Stimulated activated naive B cell treated with anti-CD40 and anti-IgM and Interleukin-4, amounts not matched to agents 10 μg/mL and 1 μg/mL and 100 μg/mL, for 72 hours (primary cell): ENCODE measurements around the gene ITPRIPL2.

Source experiments
- ATAC-seq, 2 donors: fragments of 150-1000 bp; cut with Tn5 transposase; replicated peaks; 2 replicates each; pipeline ENCODE4 v1.10.0; 2021; ENCODE audit warnings: moderate library complexity in 1 of 2
- DNase-seq: peaks from one replicate; pipeline ENCODE4 v3.0.0; 2021
- H3K27ac Mint-ChIP-seq: one replicate; pipeline ENCODE4 v1.8.0; 2022; ENCODE audit warnings: mild to moderate bottlenecking, mixed read lengths
- H3K27me3 Mint-ChIP-seq, 2 donors: one replicate each; pipeline ENCODE4 v1.8.0; 2022; ENCODE audit warnings: mixed read lengths in 2 of 2
- H3K36me3 Mint-ChIP-seq, 2 donors: one replicate each; pipeline ENCODE4 v1.8.0; 2022; ENCODE audit warnings: mixed read lengths in 2 of 2, mild to moderate bottlenecking in 1 of 2
- H3K4me1 Mint-ChIP-seq, 2 donors: one replicate each; pipeline ENCODE4 v1.8.0; 2022; ENCODE audit warnings: mixed read lengths in 2 of 2, mild to moderate bottlenecking in 1 of 2
- H3K4me3 Mint-ChIP-seq, 2 donors: one replicate each; pipeline ENCODE4 v1.8.0; 2022; ENCODE audit warnings: mild to moderate bottlenecking in 2 of 2, mixed read lengths in 2 of 2, moderate library complexity in 1 of 2
- H3K9me3 Mint-ChIP-seq, 2 donors: one replicate each; pipeline ENCODE4 v1.8.0; 2022; ENCODE audit warnings: mixed read lengths in 2 of 2, mild to moderate bottlenecking in 1 of 2

The ITPRIPL2 gene

DNA sequence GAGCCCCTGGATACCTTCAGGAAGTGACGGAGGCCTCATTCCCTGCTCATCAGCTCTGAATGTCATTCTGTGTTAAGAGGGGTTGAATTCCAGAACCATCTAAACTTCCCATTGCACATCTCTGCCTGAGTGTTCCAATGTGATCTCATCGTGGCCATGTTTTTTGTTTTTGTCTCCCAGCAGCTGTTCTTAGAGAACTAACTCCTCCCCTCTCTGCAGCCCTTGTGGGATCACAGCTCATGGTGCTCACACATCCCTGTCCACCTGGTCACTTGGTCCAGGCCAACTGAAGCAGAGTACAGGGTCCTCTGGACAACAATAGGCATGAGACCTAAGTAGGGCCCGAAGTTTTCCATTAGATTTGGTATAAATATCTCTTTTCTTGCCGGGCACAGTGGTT is 48.3 kb downstream of the ITPRIPL2 start:
- ATAC-seq (no peak), DNase-seq (no peak)
- Mint-ChIP-seq H3K27ac (no peak overlapping the region), H3K27me3 (peaks cover 4 to 19% of the 10 kb centered on the region in 2 donors), H3K4me3 (no peak overlapping the region), H3K36me3 (peaks cover 3 to 5% of the 10 kb centered on the region in 2 donors), H3K4me1 (no peaks in the 10 kb centered on the region), H3K9me3 (peaks cover 6% of the 10 kb centered on the region in 2 donors)

- no peak overlapping the region for H3K27ac Mint-ChIP-seq
- peaks cover 4 to 14% of the 10 kb centered on the region in 2 donors for H3K27me3 Mint-ChIP-seq
- H3K9me3 Mint-ChIP-seq: peaks cover 6% of the 10 kb centered on the region in 2 donors
- ATAC-seq (no peak), DNase-seq (no peak)
- H3K4me1 Mint-ChIP-seq: no peaks in the 10 kb centered on the region
- H3K4me3 Mint-ChIP-seq: no peak overlapping the region
- H3K36me3 Mint-ChIP-seq: peaks cover 3 to 5% of the 10 kb centered on the region in 2 donors
Measured at GRCh38 chr16:19163215-19163614, 49.5 kb downstream of the ITPRIPL2 start.

DNA sequence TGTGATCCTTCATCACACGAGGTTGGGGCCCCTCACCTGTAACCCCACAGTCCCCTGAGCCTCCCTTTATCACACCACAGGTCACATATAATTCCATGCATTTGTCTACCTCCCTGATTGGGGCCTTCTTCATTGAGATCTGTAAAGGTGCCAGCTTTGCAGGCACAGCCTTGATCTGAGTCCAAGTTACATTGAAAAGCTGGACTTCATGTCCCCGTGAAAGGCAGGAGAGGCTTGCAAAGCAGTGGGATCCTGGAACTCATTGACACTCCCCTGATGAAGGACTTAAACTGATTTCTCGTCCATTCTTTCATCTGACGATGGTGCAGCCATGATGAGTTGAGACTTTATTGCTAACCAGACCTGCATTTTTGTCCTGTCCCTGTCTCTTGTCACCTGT is 50.5 kb downstream of the ITPRIPL2 start:
- peaks cover 3 to 5% of the 10 kb centered on the region in 2 donors for H3K36me3 Mint-ChIP-seq
- ATAC-seq: no peak

DNA sequence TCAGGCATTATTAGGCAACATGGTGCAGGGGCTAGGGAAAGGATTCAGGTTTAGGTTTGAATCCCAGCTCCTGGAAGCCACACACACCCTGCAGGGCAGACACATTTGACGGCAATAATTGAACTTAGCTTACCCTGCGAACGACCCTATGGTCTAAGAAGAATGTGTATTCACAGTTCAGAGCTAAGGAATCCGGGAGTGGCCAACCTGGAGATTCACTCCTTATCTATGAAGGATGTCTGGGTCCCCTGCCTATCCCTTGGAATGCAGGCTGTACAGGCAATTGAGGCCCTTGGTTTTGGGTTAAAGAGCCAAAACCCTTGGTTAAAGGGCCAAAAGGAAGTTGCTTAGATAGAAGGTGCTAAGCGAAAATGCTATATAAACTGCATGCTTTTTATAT is 51.3 kb downstream of the ITPRIPL2 start:
- H3K9me3 Mint-ChIP-seq: peaks cover 6% of the 10 kb centered on the region in 2 donors
- H3K4me3 Mint-ChIP-seq: no peak overlapping the region

More for the DNA sequence above, 50.5 kb downstream of the ITPRIPL2 start:
- no peak for DNase-seq
- H3K4me1 Mint-ChIP-seq: peaks cover 0 to under 1% of the 10 kb centered on the region in 2 donors
- no peak overlapping the region for H3K4me3 Mint-ChIP-seq
- peaks cover 4 to 9% of the 10 kb centered on the region in 2 donors for H3K27me3 Mint-ChIP-seq
- H3K27ac Mint-ChIP-seq: no peak overlapping the region
- H3K9me3 Mint-ChIP-seq: peaks cover 6% of the 10 kb centered on the region in 2 donors

DNA sequence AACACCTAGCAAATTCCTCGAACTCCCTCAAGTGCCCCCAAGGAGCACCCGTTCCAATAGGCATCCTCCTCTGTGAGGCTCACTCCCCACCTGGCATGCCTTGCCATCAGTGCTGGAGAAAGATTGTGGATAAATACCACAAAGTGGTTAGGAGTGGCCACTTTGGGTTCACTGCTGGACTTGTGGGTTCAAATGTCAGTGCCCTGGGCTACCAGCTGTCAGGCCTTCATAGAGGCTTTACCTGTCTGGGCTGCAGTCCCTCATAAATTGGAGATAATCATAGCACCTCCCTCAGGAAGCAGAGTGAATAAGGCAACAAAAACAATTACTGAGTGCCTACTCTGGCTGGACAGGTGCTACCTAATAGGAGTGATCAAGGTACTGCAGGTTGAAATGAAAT is 52.7 kb downstream of the ITPRIPL2 start:
- Mint-ChIP-seq H3K27me3 (peaks cover 11 to 16% of the 10 kb centered on the region in 2 donors), H3K36me3 (peaks cover 3 to 12% of the 10 kb centered on the region in 2 donors), H3K4me1 (peaks cover 5 to 7% of the 10 kb centered on the region in 2 donors), H3K9me3 (peaks cover 6 to 8% of the 10 kb centered on the region in 2 donors), H3K4me3 (no peak overlapping the region), H3K27ac (no peak overlapping the region)
- DNase-seq: no peak
- ATAC-seq: no peak

More for the DNA sequence above, 51.3 kb downstream of the ITPRIPL2 start:
- Mint-ChIP-seq H3K36me3 (peaks cover 3 to 5% of the 10 kb centered on the region in 2 donors), H3K27ac (no peak overlapping the region), H3K27me3 (peaks cover 8 to 11% of the 10 kb centered on the region in 2 donors), H3K4me1 (peaks cover 2 to 7% of the 10 kb centered on the region in 2 donors)
- DNase-seq: no peak
- ATAC-seq: no peak

DNA sequence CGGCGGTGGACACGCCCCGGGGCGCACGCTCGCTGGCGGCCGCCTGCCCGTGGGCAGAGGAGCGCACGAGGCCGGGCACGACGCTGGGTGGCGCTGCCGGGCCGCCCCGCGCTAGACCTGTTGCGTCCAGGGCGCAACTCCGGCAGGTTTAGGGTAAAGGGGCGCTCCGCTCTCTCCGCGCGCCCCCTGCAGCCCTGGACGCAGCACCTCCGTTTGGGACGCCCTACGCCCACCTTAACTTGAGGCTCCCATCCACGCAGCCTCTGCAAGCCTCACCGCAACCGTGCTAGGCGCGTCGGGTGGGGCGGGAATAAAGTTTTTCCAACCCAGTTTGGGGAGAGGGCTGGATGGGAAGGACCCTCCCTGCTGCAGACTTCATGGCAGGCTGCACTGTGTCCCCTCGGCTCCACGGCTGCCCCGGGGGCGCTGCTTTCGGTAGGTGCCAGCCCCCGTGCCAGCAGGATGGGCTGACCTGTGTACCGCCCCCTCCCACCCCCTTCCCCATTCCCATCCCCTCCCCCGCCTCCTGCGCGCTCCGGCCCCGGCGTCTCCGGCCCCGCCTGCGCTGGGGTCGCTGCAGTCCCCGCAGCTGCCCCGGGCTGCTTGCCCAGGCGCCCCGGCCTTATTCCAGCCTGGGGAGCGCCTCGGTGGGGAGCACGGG is 54.1 kb downstream of the ITPRIPL2 start, which contains the start of gene SYT17:
SYT17 (plus strand) TSS at position 531 of the 661 bp plus-strand sequence. CDS start 407 bp downstream, outside the sequence.
- Mint-ChIP-seq H3K4me3 (peak within 1 kb of the TSS; percentile 82 to 85), H3K27ac (peak within 1 kb of the TSS; percentile 75)
- peak; percentile 79 for DNase-seq

GRCh38 chr16:19168371-19169081 is 54.8 kb downstream of the ITPRIPL2 start:
- ATAC-seq (peak; percentile 31 to 37), DNase-seq (peak; percentile 21)
- Mint-ChIP-seq H3K4me3 (peak overlapping the region; percentile 82 to 85), H3K36me3 (peaks cover 0 to 10% of the 10 kb centered on the region in 2 donors), H3K27me3 (peaks cover 7 to 10% of the 10 kb centered on the region in 2 donors), H3K4me1 (peaks cover 5 to 9% of the 10 kb centered on the region in 2 donors), H3K9me3 (peaks cover under 1 to 3% of the 10 kb centered on the region in 2 donors), H3K27ac (peak overlapping the region; percentile 75)

More for the DNA sequence above, 54.1 kb downstream of the ITPRIPL2 start, which contains the start of gene SYT17:
- peaks cover 3 to 12% of the 10 kb centered on the region in 2 donors for H3K36me3 Mint-ChIP-seq
- peaks cover 11 to 16% of the 10 kb centered on the region in 2 donors for H3K27me3 Mint-ChIP-seq
- H3K4me1 Mint-ChIP-seq: peaks cover 5 to 7% of the 10 kb centered on the region in 2 donors
- H3K9me3 Mint-ChIP-seq: peaks cover 6 to 8% of the 10 kb centered on the region in 2 donors
- peak; percentile 94 for ATAC-seq

- ATAC-seq (no peak), DNase-seq (no peak)
- Mint-ChIP-seq H3K4me1 (peaks cover 7 to 15% of the 10 kb centered on the region in 2 donors), H3K27ac (peak overlapping the region; percentile 85), H3K9me3 (peaks cover 0 to 3% of the 10 kb centered on the region in 2 donors), H3K27me3 (peaks cover 7 to 12% of the 10 kb centered on the region in 2 donors), H3K36me3 (peaks cover 2 to 17% of the 10 kb centered on the region in 2 donors), H3K4me3 (peak overlapping the region; percentile 82 to 85)
Measured at GRCh38 chr16:19169082-19169639, 55.4 kb downstream of the ITPRIPL2 start.

DNA sequence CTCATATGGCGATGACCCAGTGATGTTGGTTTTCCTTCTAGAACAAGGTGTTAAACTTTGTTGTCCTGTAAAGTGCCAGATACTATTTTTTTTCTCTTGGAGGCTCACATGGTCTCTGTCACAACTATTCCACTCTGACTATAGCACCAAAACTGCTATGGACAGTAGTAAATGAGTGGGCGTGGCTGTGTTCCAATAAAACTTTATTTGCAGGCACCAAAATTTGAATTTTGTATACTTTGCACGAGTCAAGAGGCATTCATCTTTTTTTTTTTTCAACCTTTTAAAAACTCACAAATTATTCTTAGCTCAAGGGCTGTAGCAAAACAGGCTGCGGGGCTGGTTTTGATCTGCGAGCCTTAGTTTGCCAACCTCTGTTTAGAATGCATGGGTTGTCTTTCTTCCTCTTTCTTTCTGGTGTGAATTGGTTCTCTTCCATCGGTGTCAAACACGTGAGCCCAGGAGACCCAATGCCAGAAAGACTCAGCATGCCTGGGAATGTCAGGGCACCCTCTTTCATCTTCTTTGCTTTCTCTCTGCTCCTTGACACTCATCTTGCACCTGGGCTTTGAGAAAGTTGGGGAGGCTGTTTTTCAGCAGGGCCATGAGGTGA is 56.4 kb downstream of the ITPRIPL2 start:
- peak overlapping the region; percentile 77 to 82 for H3K4me3 Mint-ChIP-seq
- no peak for DNase-seq
- ATAC-seq: no peak
- H3K4me1 Mint-ChIP-seq: peaks cover 7 to 15% of the 10 kb centered on the region in 2 donors
- peaks cover 7 to 24% of the 10 kb centered on the region in 2 donors for H3K36me3 Mint-ChIP-seq
- H3K27ac Mint-ChIP-seq: no peak overlapping the region
- peaks cover 0 to 3% of the 10 kb centered on the region in 2 donors for H3K9me3 Mint-ChIP-seq
- H3K27me3 Mint-ChIP-seq: peaks cover 7 to 18% of the 10 kb centered on the region in 2 donors
